Neural crest cell (in vitro differentiated cells): ENCODE data around the gene REPS2. TPM values are rescaled to one million over a fixed set of nuclear protein-coding genes. Genes with fewer than 3 reads are reported as not detected.
A peak's percentile ranks its signal among the peaks of the same experiment; 100 is the strongest.

ENCODE experiments used
- DNase-seq: peaks from one replicate; pipeline ENCODE4 v3.0.0; 2021; ENCODE audit warnings: low read depth, mixed read lengths, low spot score
- H3K27ac Mint-ChIP-seq: one replicate; pipeline ENCODE4 v1.8.0; 2021; ENCODE audit warnings: mild to moderate bottlenecking, mixed read lengths; ENCODE audit not compliant: unreplicated experiment
- H3K27me3 Mint-ChIP-seq: 2 replicates; pipeline ENCODE4 v1.8.0; 2021; ENCODE audit warnings: low read depth, mild to moderate bottlenecking, mixed read lengths
- H3K36me3 Mint-ChIP-seq: 2 replicates; pipeline ENCODE4 v1.8.0; 2021; ENCODE audit warnings: low read depth, mild to moderate bottlenecking, mixed read lengths
- H3K4me1 Mint-ChIP-seq: 2 replicates; pipeline ENCODE4 v1.8.0; 2021; ENCODE audit warnings: mixed read lengths
- H3K4me3 Mint-ChIP-seq: one replicate; pipeline ENCODE4 v1.8.0; 2021; ENCODE audit warnings: mild to moderate bottlenecking, mixed read lengths
- H3K9me3 Mint-ChIP-seq: 2 replicates; pipeline ENCODE4 v1.8.0; 2021; ENCODE audit warnings: mixed read lengths
- total RNA-seq: library from RNA; stranded (reverse); gene quantifications from 2 replicates; pipeline ENCODE4 v1.2.1, GENCODE V29; 2021
- TF ChIP-seq, protein P1 (sequence below): fragments of 200-600 bp; sonication (generic); conservative IDR thresholded peaks from 2 replicates; pipeline ENCODE4 v1.5.0; 2021; ENCODE audit warnings: antibody characterized with exemption, mild to moderate bottlenecking

The REPS2 gene
- total RNA-seq, 1 donor from 2014 or later, result 0.58 TPM

DNA sequence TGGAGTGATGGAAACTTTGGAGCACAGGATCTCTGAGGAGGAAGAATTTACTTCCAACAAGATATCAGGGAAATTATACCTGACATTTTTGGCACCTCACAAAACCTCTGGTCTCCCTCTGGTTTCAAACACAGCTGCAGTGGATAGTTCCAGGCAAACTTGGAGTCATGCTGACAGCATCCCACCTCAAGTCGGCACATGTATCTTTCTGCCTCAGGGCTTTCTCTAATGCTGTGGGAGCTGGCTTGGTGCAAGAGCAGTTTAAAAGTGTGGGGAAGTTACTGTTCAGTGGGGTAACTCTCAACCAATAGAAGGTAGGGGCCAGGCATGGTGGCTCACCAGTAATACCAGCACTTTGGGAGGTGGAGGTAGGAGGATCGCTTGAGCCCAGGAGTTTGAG, 221.5 kb downstream of the REPS2 start:
- TF ChIP-seq, protein P1, sequence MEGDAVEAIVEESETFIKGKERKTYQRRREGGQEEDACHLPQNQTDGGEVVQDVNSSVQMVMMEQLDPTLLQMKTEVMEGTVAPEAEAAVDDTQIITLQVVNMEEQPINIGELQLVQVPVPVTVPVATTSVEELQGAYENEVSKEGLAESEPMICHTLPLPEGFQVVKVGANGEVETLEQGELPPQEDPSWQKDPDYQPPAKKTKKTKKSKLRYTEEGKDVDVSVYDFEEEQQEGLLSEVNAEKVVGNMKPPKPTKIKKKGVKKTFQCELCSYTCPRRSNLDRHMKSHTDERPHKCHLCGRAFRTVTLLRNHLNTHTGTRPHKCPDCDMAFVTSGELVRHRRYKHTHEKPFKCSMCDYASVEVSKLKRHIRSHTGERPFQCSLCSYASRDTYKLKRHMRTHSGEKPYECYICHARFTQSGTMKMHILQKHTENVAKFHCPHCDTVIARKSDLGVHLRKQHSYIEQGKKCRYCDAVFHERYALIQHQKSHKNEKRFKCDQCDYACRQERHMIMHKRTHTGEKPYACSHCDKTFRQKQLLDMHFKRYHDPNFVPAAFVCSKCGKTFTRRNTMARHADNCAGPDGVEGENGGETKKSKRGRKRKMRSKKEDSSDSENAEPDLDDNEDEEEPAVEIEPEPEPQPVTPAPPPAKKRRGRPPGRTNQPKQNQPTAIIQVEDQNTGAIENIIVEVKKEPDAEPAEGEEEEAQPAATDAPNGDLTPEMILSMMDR, result no peak
- DNase-seq, result no peak
- Mint-ChIP-seq H3K27ac (no peak overlapping the region), H3K36me3 (peaks cover 3% of the 10 kb centered on the region), H3K27me3 (peaks cover 11% of the 10 kb centered on the region), H3K4me3 (no peak overlapping the region), H3K4me1 (peaks cover 5% of the 10 kb centered on the region), H3K9me3 (peaks cover 14% of the 10 kb centered on the region)

DNA sequence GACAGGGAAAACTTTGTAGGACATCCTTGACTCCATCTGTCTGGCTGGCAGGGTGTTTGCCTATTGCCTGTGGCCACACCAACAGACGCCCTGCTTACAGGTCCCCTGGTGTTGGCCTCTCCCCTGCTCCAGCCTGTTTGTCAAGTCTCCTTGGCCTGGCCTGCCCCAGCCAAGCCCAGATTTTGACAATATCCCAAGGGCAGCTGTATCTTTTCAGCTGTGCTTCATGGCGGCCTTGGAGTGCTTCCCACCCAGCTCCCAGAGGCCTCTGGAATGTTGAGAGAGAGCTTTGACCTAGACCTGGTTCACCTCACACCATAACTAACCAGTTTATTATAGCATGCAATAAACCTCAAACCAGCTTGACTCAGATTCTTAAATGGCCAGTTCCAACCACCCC, 224.5 kb downstream of the REPS2 start:
- Mint-ChIP-seq H3K4me3 (no peak overlapping the region), H3K27me3 (peaks cover 5% of the 10 kb centered on the region), H3K4me1 (peaks cover under 1% of the 10 kb centered on the region), H3K36me3 (no peaks in the 10 kb centered on the region), H3K9me3 (peaks cover 5% of the 10 kb centered on the region), H3K27ac (no peak overlapping the region)
- TF ChIP-seq, protein P1, result no peak
- no peak for DNase-seq

DNA sequence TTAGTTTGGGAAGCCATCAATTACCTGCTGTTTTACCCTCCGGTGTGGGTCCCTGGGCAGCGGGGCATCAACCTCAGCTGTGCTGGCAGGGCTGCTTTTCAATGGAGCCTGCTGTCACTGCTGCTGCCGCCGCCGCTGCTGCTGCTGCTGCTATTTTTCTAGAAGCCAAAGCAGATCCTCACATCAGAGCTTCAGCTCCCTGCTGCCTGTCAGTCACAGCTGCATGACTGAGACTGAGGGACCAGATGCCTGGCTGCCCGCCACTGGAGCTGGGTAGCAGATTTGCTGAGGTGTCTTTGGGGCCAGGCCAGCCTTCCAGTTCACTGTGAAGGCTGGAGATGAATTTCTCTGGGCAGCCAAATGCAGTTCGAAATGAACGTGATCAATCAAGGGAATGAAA, 228.2 kb downstream of the REPS2 start:
- no peak for DNase-seq
- TF ChIP-seq, protein P1, result no peak
- H3K36me3 Mint-ChIP-seq, result no peaks in the 10 kb centered on the region
- H3K27ac Mint-ChIP-seq, result no peak overlapping the region
- no peak overlapping the region for H3K4me3 Mint-ChIP-seq
- no peaks in the 10 kb centered on the region for H3K27me3 Mint-ChIP-seq
- no peaks in the 10 kb centered on the region for H3K9me3 Mint-ChIP-seq
- H3K4me1 Mint-ChIP-seq, result no peaks in the 10 kb centered on the region

DNA sequence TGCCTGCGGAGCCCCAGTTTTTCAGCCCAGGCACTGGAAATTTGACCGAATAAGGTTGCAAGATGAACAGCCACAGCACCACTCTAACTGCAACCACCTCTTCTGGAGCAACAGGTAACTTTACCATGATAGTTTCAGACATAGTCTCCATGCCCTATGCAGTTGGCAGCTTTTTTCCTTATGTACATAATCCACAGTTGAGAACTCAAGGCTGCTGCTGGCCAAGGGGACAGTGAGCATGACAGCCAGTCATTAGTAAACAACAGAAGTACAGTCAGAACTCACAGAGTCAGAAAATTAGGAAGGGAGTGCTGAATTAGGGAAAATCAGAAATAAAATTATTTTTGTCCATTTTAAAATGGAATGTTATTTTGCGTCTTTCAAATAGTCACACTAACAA, 235.9 kb downstream of the REPS2 start:
- TF ChIP-seq, protein P1, result no peak
- DNase-seq, result no peak
- H3K4me1 Mint-ChIP-seq, result no peaks in the 10 kb centered on the region
- H3K27ac Mint-ChIP-seq, result no peak overlapping the region
- H3K9me3 Mint-ChIP-seq, result no peaks in the 10 kb centered on the region
- H3K36me3 Mint-ChIP-seq, result no peaks in the 10 kb centered on the region
- no peak overlapping the region for H3K4me3 Mint-ChIP-seq
- peaks cover 3% of the 10 kb centered on the region for H3K27me3 Mint-ChIP-seq

DNA sequence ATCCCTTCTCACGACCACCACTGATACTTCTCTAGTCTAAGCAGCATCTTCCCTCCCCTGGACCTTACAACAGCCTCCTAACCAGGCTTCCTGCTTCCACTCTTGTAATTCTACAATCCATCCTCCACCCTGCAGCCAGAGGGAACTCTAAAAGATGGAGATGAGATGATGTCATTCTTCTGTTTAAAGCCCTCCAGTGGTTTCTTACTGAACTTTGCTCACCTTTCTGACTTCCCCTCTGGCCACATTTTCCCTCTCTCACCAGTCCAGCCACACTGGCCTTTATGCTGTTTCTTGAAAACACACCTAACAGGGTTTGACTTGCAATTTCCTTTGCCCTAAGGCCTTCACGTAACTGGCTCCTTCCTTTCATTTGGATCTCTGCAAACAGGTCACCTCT, 237.1 kb downstream of the REPS2 start:
- Mint-ChIP-seq H3K4me1 (no peaks in the 10 kb centered on the region), H3K4me3 (no peak overlapping the region), H3K27me3 (peaks cover 3% of the 10 kb centered on the region), H3K9me3 (no peaks in the 10 kb centered on the region), H3K27ac (peak overlapping the region; percentile 59), H3K36me3 (no peaks in the 10 kb centered on the region)
- TF ChIP-seq, protein P1, result no peak
- DNase-seq, result no peak

DNA sequence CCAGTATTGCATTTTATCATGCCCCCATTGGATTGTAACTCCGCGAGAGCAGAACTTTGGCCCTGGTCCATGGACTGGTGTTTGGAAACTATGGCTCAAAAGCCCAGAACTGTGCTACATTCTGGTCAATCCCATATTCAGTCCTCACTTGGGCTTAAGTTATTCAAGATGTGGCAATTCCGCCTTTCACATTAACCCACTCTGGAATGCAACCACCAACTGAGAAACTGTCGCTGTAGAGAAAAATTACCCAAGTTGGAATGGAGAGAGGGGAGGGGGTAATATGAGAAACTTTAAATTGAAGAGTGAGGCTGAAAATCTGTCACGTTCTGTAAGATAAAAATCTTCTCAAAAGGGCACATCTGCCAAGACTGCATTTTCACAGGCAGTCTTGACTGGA, 239.0 kb downstream of the REPS2 start:
- Mint-ChIP-seq H3K27me3 (peaks cover 3% of the 10 kb centered on the region), H3K27ac (no peak overlapping the region), H3K9me3 (peaks cover 4% of the 10 kb centered on the region), H3K36me3 (no peaks in the 10 kb centered on the region), H3K4me1 (no peaks in the 10 kb centered on the region), H3K4me3 (no peak overlapping the region)
- no peak for DNase-seq
- TF ChIP-seq, protein P1, result no peak
